Sigmoid colon (tissue), 7 donors: Measurements from ENCODE around the gene PPP1R9B. TPM values are rescaled to one million over a fixed set of nuclear protein-coding genes. Genes with fewer than 3 reads are reported as not detected.
A peak's percentile ranks its signal among the peaks of the same experiment; 100 is the strongest.

Experiments used
- DNase-seq: peaks from one replicate; pipeline ENCODE4 v3.0.0-alpha.2; 2019
- H3K27ac ChIP-seq, 4 donors: fragments of 200-600 bp; sonication (generic); one replicate each; pipeline ENCODE4 v1.5.1; 2016 to 2019; ENCODE audit warnings: mild to moderate bottlenecking in 1 of 4
- H3K27me3 ChIP-seq, 3 donors: fragments of 200-600 bp; sonication (generic); one replicate each; pipeline ENCODE4 v1.5.1; 2019; ENCODE audit warnings: mild to moderate bottlenecking in 1 of 3
- H3K36me3 ChIP-seq, 4 donors: fragments of 200-600 bp; sonication (generic); one replicate each; pipeline ENCODE4 v1.5.1; 2016 to 2019
- H3K4me1 ChIP-seq, 4 donors: fragments of 200-600 bp; sonication (generic); one replicate each; pipeline ENCODE4 v1.5.1; 2017 to 2019
- H3K4me3 ChIP-seq, 4 donors: fragments of 200-600 bp; sonication (generic); one replicate each; pipeline ENCODE4 v1.5.1; 2017 to 2019; ENCODE audit warnings: mild to moderate bottlenecking in 2 of 4, moderate library complexity in 1 of 4
- H3K9me3 ChIP-seq, 4 donors: fragments of 200-600 bp in 3 of 4; sonication (generic) in 3 of 4; one replicate each; pipeline versions ENCODE4 v1.5.1 to v1.6.1; 2013 to 2019
- CTCF ChIP-seq, 4 experiments: fragments of 450-650 bp in 3 of 4; fragments of 200-600 bp in 1 of 4; IDR thresholded peaks; one replicate each; pipeline ENCODE4 v1.5.1; 2016 to 2019; ENCODE audit warnings: antibody characterized with exemption in 4 of 4, mild to moderate bottlenecking in 3 of 4, moderate library complexity in 2 of 4
- EP300 ChIP-seq, 4 donors: sonication (generic); formaldehyde crosslinking; IDR thresholded peaks; one replicate each; pipeline ENCODE4 v1.6.1; 2017; ENCODE audit warnings: antibody characterized with exemption in 4 of 4
- POLR2A ChIP-seq, 2 donors: fragments of 450-650 bp; IDR thresholded peaks; one replicate each; pipeline ENCODE4 v1.6.1; 2016; ENCODE audit warnings: antibody characterized with exemption in 2 of 2, mild to moderate bottlenecking in 2 of 2, moderate library complexity in 2 of 2
- POLR2AphosphoS5 ChIP-seq, 4 donors: sonication (generic); formaldehyde crosslinking; IDR thresholded peaks; one replicate each; pipeline ENCODE4 v1.6.1; 2017; ENCODE audit warnings: antibody characterized with exemption in 4 of 4
- WGBS, 2 donors: extraction: QIAGEN DNeasy Blood & Tissue Kit; methylation state at CpG; one replicate each; pipeline ENCODE4 v1.1.7; 2013; 5-methylcytosine and 5-hydroxymethylcytosine counted together
- intact Hi-C: fragments of 100-400 bp; cut with DNase I; formaldehyde crosslinking; loops from one replicate; pipeline ENCODE4 v1.15.1; 2023
- polyA plus RNA-seq, 3 donors: library from polyadenylated mRNA; stranded (reverse); fragments of 200-250 nt; gene quantifications; one replicate each; pipeline ENCODE4 v1.2.3, GENCODE V29; 2013
- total RNA-seq, 4 donors: library from RNA; depleted of rRNA; stranded (reverse); fragments of >200 nt; gene quantifications; one replicate each; pipeline ENCODE4 v1.1.0, GENCODE V29; 2016
- donor health status: healthy with polysubstance abuse.
- donor health status: Bipolar disorder and iron deficiency.
- donor health status: healthy.

The PPP1R9B gene
- total and polyA plus RNA-seq, 7 donors: 9.0 to 38.7 (median 16.8) TPM

GRCh38 chr17:50182783-50183420 lies 32.4 kb upstream of the PPP1R9B start:
- intact Hi-C loops: no loop called here
- Histone ChIP-seq H3K27ac (peak overlapping the region; percentile 72 to 99 (median 87)), H3K36me3 (peaks cover 24 to 32% (median 25%) of the 10 kb centered on the region in 4 donors), H3K4me1 (peaks cover 3 to 60% (median 47%) of the 10 kb centered on the region in 4 donors), H3K27me3 (no peaks in the 10 kb centered on the region), H3K4me3 (no peak overlapping the region), H3K9me3 (no peaks in the 10 kb centered on the region)
- DNase-seq: no peak
- WGBS, 2 donors: 87 to 90% methylated on average over 18 of the region's 18 CpGs
- TF ChIP-seq POLR2AphosphoS5 (IDR thresholded peaks at IDR 0.05): no peak
- no peak for TF ChIP-seq EP300 (IDR thresholded peaks at IDR 0.05)

GRCh38 chr17:50181591-50182560 lies 31.4 kb upstream of the PPP1R9B start:
- Histone ChIP-seq H3K27ac (peak overlapping the region; percentile 0 to 99 (median 88)), H3K4me1 (peaks cover 3 to 60% (median 47%) of the 10 kb centered on the region in 4 donors), H3K9me3 (no peaks in the 10 kb centered on the region), H3K36me3 (peaks cover 13 to 21% (median 16%) of the 10 kb centered on the region in 4 donors), H3K27me3 (no peaks in the 10 kb centered on the region), H3K4me3 (no peak overlapping the region)
- no peak for DNase-seq
- TF ChIP-seq POLR2A (IDR thresholded peaks at IDR 0.05) (no peak), CTCF (IDR thresholded peaks at IDR 0.05) (no peak), EP300 (IDR thresholded peaks at IDR 0.05) (no peak), POLR2AphosphoS5 (IDR thresholded peaks at IDR 0.05) (no peak)
- WGBS, 2 donors: 82 to 83% methylated on average over 12 of the region's 12 CpGs
- intact Hi-C loops: no loop called here

- intact Hi-C loops: no loop called here
- peaks cover 6 to 14% (median 10%) of the 10 kb centered on the region in 4 donors for H3K36me3 ChIP-seq
- peak in 1 of 4 donors; percentile 8 for TF ChIP-seq POLR2AphosphoS5 (IDR thresholded peaks at IDR 0.05)
- no peak for TF ChIP-seq CTCF (IDR thresholded peaks at IDR 0.05)
- H3K9me3 ChIP-seq: no peaks in the 10 kb centered on the region
- H3K4me3 ChIP-seq: no peak overlapping the region
- peak overlapping the region in 3 of 4 donors; percentile 81 to 99 (median 94) for H3K27ac ChIP-seq
- DNase-seq: no peak
- peaks cover 3 to 62% (median 47%) of the 10 kb centered on the region in 4 donors for H3K4me1 ChIP-seq
- WGBS, 2 donors: 89 to 94% methylated on average over 13 of the region's 13 CpGs
- H3K27me3 ChIP-seq: no peaks in the 10 kb centered on the region
Observed at GRCh38 chr17:50181144-50181543, 30.7 kb upstream of the PPP1R9B start.

GRCh38 chr17:50180620-50181019 lies 30.1 kb upstream of the PPP1R9B start:
- no peaks in the 10 kb centered on the region for H3K27me3 ChIP-seq
- no peak for DNase-seq
- no peaks in the 10 kb centered on the region for H3K9me3 ChIP-seq
- H3K36me3 ChIP-seq: peaks cover under 1 to 9% (median 5%) of the 10 kb centered on the region in 4 donors
- peaks cover 3 to 62% (median 49%) of the 10 kb centered on the region in 4 donors for H3K4me1 ChIP-seq
- H3K4me3 ChIP-seq: no peak overlapping the region
- 85 to 91% methylated on average over 12 of the region's 12 CpGs for WGBS, 2 donors
- peak overlapping the region in 3 of 4 donors; percentile 81 to 99 (median 94) for H3K27ac ChIP-seq
- intact Hi-C loops: no loop called here
- no peak for TF ChIP-seq POLR2A (IDR thresholded peaks at IDR 0.05)
- no peak for TF ChIP-seq EP300 (IDR thresholded peaks at IDR 0.05)
- TF ChIP-seq CTCF (IDR thresholded peaks at IDR 0.05): no peak
- no peak for TF ChIP-seq POLR2AphosphoS5 (IDR thresholded peaks at IDR 0.05)

- peak overlapping the region in 3 of 4 donors; percentile 81 to 99 (median 94) for H3K27ac ChIP-seq
- H3K4me1 ChIP-seq: peaks cover 3 to 62% (median 52%) of the 10 kb centered on the region in 4 donors
Observed at GRCh38 chr17:50180111-50180510, 29.6 kb upstream of the PPP1R9B start.

More at GRCh38 chr17:50180111-50180510, 29.6 kb upstream of the PPP1R9B start:
- Histone ChIP-seq H3K27me3 (no peaks in the 10 kb centered on the region), H3K9me3 (no peaks in the 10 kb centered on the region), H3K4me3 (no peak overlapping the region), H3K36me3 (peaks cover 0 to 4% (median 0%) of the 10 kb centered on the region in 4 donors)
- intact Hi-C loops: no loop called here
- DNase-seq: no peak
- WGBS, 2 donors: 94 to 96% methylated on average over 4 of the region's 4 CpGs
- TF ChIP-seq POLR2AphosphoS5 (IDR thresholded peaks at IDR 0.05) (no peak), POLR2A (IDR thresholded peaks at IDR 0.05) (no peak), EP300 (IDR thresholded peaks at IDR 0.05) (no peak), CTCF (IDR thresholded peaks at IDR 0.05) (no peak)
